ENCODE results near the gene MYORG.

MYORG gene

DNA sequence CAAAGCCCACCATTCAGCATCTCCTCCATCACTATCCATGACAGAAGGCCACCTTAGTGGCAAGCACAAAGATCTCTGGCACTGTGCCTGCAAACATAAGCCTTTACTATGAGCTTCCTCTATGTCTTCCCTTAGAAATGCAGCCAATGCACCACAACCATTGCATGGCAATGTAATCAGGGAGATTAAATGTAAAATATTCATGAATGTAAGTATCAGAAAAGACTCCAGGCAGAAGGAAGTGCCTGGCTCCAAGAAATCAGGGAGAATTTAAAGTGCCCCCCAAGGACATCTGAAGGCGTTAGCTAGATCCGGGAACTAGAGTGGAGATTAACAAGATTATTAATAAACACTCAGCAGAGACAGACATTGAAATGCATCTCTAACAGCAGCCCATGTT lies 32.5 kb upstream of the MYORG start:
- Histone ChIP-seq H3K36me3 (ENCODE audit: control insufficient read depth, insufficient read depth, low read length) (no peaks in the 10 kb centered on the region), H2BK15ac (replicated peaks; ENCODE audit: low read depth) (no peak overlapping the region), H3K4me1 (ENCODE audit: control insufficient read depth, low read depth, low read length) (no peaks in the 10 kb centered on the region), H4K8ac (ENCODE audit: low read depth, low read length) (no peak overlapping the region), H3K56ac (ENCODE audit: low read length) (no peak overlapping the region), H2BK5ac (ENCODE audit: low read length) (no peak overlapping the region), H3K4me3 (ENCODE audit: low read length) (no peak overlapping the region), H3K4me2 (ENCODE audit: low read length) (no peak overlapping the region), H3K27me3 (ENCODE audit: insufficient read depth, low read length, poor library complexity) (no peaks in the 10 kb centered on the region), H3K9ac (ENCODE audit: low read length) (no peak overlapping the region), H3K27ac (ENCODE audit: low read depth, low read length) (no peak overlapping the region), H2BK120ac (ENCODE audit: low read depth, low read length) (no peak overlapping the region), H3K23ac (ENCODE audit: low read length) (no peak overlapping the region), H3K79me1 (ENCODE audit: low read length) (no peaks in the 10 kb centered on the region), H3K79me2 (ENCODE audit: control insufficient read depth, insufficient read depth, low read length) (no peaks in the 10 kb centered on the region), H3K18ac (ENCODE audit: low read length) (no peak overlapping the region), H2AK5ac (ENCODE audit: low read length) (no peak overlapping the region), H4K5ac (ENCODE audit: low read length) (no peak overlapping the region), H3K4ac (ENCODE audit: low read depth, low read length) (no peak overlapping the region)
- no peak for DNase-seq
- no CpG with 5 or more reads among the region's 2 CpGs for WGBS (ENCODE audit: extremely low coverage, insufficient coverage, low lambda C conversion rate)

DNA sequence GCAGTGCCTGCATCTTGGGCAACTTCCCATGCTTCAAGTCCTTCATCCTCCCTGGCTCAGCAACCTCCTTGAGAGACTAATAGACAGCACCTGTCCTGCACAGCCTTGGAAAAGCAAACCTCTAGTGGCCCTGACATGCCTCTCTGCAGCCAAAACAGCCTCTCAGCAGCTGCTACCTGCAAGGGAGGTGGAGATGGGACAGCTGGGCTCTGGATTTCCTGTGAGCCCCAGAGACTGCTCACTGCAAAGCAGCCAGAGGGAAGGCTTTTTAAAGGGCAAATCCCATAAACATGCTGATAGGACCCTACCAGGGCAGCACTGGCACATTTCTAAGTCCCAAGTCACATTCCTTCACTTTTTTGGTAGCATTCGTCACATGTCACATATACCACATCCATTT lies 31.5 kb upstream of the MYORG start:
- Histone ChIP-seq H3K27me3 (ENCODE audit: insufficient read depth, low read length, poor library complexity) (no peaks in the 10 kb centered on the region), H2BK15ac (replicated peaks; ENCODE audit: low read depth) (no peak overlapping the region), H3K4me1 (ENCODE audit: control insufficient read depth, low read depth, low read length) (no peaks in the 10 kb centered on the region), H3K18ac (ENCODE audit: low read length) (no peak overlapping the region), H3K4me2 (ENCODE audit: low read length) (no peak overlapping the region), H3K79me1 (ENCODE audit: low read length) (no peaks in the 10 kb centered on the region), H2BK120ac (ENCODE audit: low read depth, low read length) (no peak overlapping the region), H2AK5ac (ENCODE audit: low read length) (no peak overlapping the region), H4K8ac (ENCODE audit: low read depth, low read length) (no peak overlapping the region), H3K4me3 (ENCODE audit: low read length) (no peak overlapping the region), H3K4ac (ENCODE audit: low read depth, low read length) (no peak overlapping the region), H3K56ac (ENCODE audit: low read length) (no peak overlapping the region), H3K27ac (ENCODE audit: low read depth, low read length) (no peak overlapping the region), H2BK5ac (ENCODE audit: low read length) (no peak overlapping the region), H3K36me3 (ENCODE audit: control insufficient read depth, insufficient read depth, low read length) (no peaks in the 10 kb centered on the region), H3K23ac (ENCODE audit: low read length) (no peak overlapping the region), H3K79me2 (ENCODE audit: control insufficient read depth, insufficient read depth, low read length) (no peaks in the 10 kb centered on the region), H4K5ac (ENCODE audit: low read length) (no peak overlapping the region), H3K9ac (ENCODE audit: low read length) (no peak overlapping the region)
- no peak for DNase-seq
- WGBS (ENCODE audit: extremely low coverage, insufficient coverage, low lambda C conversion rate), result no CpG with 5 or more reads among the region's 1 CpG

DNA sequence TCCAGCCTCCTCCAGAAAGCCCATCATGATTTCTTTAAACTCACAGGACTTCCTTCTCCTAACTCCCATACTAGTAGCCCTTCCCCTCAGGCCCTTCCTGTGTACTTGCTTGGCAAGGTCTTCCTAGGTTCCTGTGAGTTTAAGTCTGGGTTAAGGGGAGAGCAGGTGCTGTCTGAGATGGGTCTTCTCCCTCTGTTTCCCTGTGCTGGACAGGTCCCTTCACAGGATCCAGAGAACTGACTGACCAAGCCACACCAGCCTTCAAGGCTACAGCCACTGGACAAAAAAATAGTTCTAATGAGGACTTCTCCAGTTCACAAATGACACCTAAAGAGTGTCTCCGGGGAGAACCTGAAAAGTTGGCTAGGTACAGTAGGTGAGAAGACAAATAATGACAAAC lies 29.5 kb upstream of the MYORG start:
- Histone ChIP-seq H3K4ac (ENCODE audit: low read depth, low read length) (no peak overlapping the region), H2BK120ac (ENCODE audit: low read depth, low read length) (no peak overlapping the region), H3K23ac (ENCODE audit: low read length) (no peak overlapping the region), H2BK15ac (replicated peaks; ENCODE audit: low read depth) (no peak overlapping the region), H4K5ac (ENCODE audit: low read length) (no peak overlapping the region), H4K8ac (ENCODE audit: low read depth, low read length) (no peak overlapping the region), H3K18ac (ENCODE audit: low read length) (no peak overlapping the region), H2AK5ac (ENCODE audit: low read length) (no peak overlapping the region), H3K4me1 (ENCODE audit: control insufficient read depth, low read depth, low read length) (no peaks in the 10 kb centered on the region), H2BK5ac (ENCODE audit: low read length) (no peak overlapping the region), H3K27me3 (ENCODE audit: insufficient read depth, low read length, poor library complexity) (no peaks in the 10 kb centered on the region), H3K9ac (ENCODE audit: low read length) (no peak overlapping the region), H3K27ac (ENCODE audit: low read depth, low read length) (no peak overlapping the region), H3K56ac (ENCODE audit: low read length) (no peak overlapping the region), H3K4me3 (ENCODE audit: low read length) (no peak overlapping the region), H3K4me2 (ENCODE audit: low read length) (no peak overlapping the region), H3K36me3 (ENCODE audit: control insufficient read depth, insufficient read depth, low read length) (no peaks in the 10 kb centered on the region), H3K79me2 (ENCODE audit: control insufficient read depth, insufficient read depth, low read length) (no peaks in the 10 kb centered on the region), H3K79me1 (ENCODE audit: low read length) (no peaks in the 10 kb centered on the region)
- WGBS (ENCODE audit: extremely low coverage, insufficient coverage, low lambda C conversion rate), result no CpG with 5 or more reads among the region's 1 CpG
- no peak for DNase-seq

DNA sequence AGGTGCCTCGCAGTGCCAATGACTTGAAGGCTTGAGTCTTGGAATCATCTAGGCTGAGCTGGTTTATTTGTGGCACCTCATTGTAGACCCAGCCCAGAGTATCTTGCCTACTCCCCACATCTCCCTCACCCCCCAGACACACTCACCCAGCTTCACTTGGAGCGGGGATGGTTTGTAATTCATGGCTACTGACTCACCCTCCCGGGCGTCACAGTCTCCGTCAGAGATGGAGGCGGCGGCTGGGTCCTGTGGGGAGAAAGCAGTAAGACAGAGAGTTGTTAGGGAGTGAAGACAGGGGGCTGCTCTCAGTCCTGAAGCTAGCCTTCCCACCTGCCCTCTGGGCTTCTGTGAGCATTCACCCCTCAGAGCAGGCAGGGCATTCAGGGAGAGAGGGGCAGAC lies 29.0 kb upstream of the MYORG start:
- Histone ChIP-seq H3K79me2 (ENCODE audit: control insufficient read depth, insufficient read depth, low read length) (no peaks in the 10 kb centered on the region), H3K56ac (ENCODE audit: low read length) (no peak overlapping the region), H3K36me3 (ENCODE audit: control insufficient read depth, insufficient read depth, low read length) (no peaks in the 10 kb centered on the region), H3K79me1 (ENCODE audit: low read length) (no peaks in the 10 kb centered on the region), H3K4ac (ENCODE audit: low read depth, low read length) (no peak overlapping the region), H3K4me1 (ENCODE audit: control insufficient read depth, low read depth, low read length) (no peaks in the 10 kb centered on the region), H4K8ac (ENCODE audit: low read depth, low read length) (no peak overlapping the region), H3K23ac (ENCODE audit: low read length) (no peak overlapping the region), H2BK15ac (replicated peaks; ENCODE audit: low read depth) (no peak overlapping the region), H3K4me2 (ENCODE audit: low read length) (no peak overlapping the region), H3K18ac (ENCODE audit: low read length) (no peak overlapping the region), H3K9ac (ENCODE audit: low read length) (no peak overlapping the region), H2AK5ac (ENCODE audit: low read length) (no peak overlapping the region), H4K5ac (ENCODE audit: low read length) (no peak overlapping the region), H3K27me3 (ENCODE audit: insufficient read depth, low read length, poor library complexity) (no peaks in the 10 kb centered on the region), H3K4me3 (ENCODE audit: low read length) (no peak overlapping the region), H2BK120ac (ENCODE audit: low read depth, low read length) (no peak overlapping the region), H2BK5ac (ENCODE audit: low read length) (no peak overlapping the region), H3K27ac (ENCODE audit: low read depth, low read length) (no peak overlapping the region)
- DNase-seq, result no peak
- WGBS (ENCODE audit: extremely low coverage, insufficient coverage, low lambda C conversion rate), result no CpG with 5 or more reads among the region's 7 CpGs

DNA sequence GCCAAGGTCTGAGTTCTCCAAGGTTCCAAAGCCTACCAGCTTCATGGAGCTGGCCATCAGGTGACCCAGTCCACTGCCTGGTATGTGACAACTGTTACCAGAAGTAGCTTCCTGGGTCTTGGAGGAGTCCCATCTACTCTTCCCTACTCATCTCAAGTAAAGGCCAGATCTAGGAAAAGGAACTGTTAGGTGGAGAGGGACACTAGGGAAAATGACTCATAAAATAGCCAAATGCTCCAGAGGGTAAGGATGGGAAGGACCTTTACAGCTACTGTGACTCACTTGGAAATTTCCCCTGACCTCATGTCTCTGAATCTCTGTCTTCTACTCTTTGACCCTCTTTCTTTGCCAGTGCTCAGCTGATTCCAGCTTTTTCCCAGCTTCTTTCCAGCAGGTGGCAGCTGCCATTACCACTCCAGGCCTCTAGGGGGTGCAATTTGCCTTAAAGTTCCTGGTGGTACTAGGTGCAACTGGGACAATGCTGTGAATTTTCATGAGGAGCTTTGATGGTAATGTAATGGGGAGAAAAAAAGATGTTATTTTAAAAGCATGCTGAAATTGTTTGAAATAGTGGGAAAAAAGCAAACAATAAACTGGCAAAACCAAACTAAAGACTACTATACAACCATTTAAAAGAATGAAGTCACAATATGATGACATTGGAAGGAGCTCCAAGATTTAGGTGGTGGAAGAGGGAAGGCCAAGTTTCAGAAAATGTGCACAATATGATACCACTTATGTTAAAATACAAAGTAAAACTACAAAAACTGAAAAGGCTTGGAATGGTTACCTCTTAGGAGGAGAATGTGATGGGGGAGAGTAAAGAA lies 27.1 kb upstream of the MYORG start:
- Histone ChIP-seq H3K79me1 (ENCODE audit: low read length) (no peaks in the 10 kb centered on the region), H3K4ac (ENCODE audit: low read depth, low read length) (no peak overlapping the region), H2BK15ac (replicated peaks; ENCODE audit: low read depth) (no peak overlapping the region), H2AK5ac (ENCODE audit: low read length) (no peak overlapping the region), H4K5ac (ENCODE audit: low read length) (no peak overlapping the region), H3K4me1 (ENCODE audit: control insufficient read depth, low read depth, low read length) (no peaks in the 10 kb centered on the region), H4K8ac (ENCODE audit: low read depth, low read length) (no peak overlapping the region), H3K9ac (ENCODE audit: low read length) (no peak overlapping the region), H3K4me3 (ENCODE audit: low read length) (no peak overlapping the region), H3K18ac (ENCODE audit: low read length) (no peak overlapping the region), H3K56ac (ENCODE audit: low read length) (no peak overlapping the region), H2BK120ac (ENCODE audit: low read depth, low read length) (no peak overlapping the region), H2BK5ac (ENCODE audit: low read length) (no peak overlapping the region), H3K27ac (ENCODE audit: low read depth, low read length) (no peak overlapping the region), H3K27me3 (ENCODE audit: insufficient read depth, low read length, poor library complexity) (no peaks in the 10 kb centered on the region), H3K79me2 (ENCODE audit: control insufficient read depth, insufficient read depth, low read length) (no peaks in the 10 kb centered on the region), H3K36me3 (ENCODE audit: control insufficient read depth, insufficient read depth, low read length) (no peaks in the 10 kb centered on the region), H3K23ac (ENCODE audit: low read length) (no peak overlapping the region), H3K4me2 (ENCODE audit: low read length) (no peak overlapping the region)
- DNase-seq, result peak; percentile 67
